OCI-LY7 (cell line): ENCODE measurements around the gene GRID1.

Experiments
- CTCF ChIP-seq: fragments of 200-600 bp; sonication (generic); conservative IDR thresholded peaks from 2 replicates; pipeline ENCODE4 v1.5.1; 2014; ENCODE audit warnings: mild to moderate bottlenecking, antibody characterized with exemption, low read length, moderate library complexity, mixed read lengths
- EZH2phosphoT487 ChIP-seq: fragments of 200-600 bp; sonication (generic); IDR thresholded peaks from 2 replicates; pipeline ENCODE4 v1.6.1; 2018; ENCODE audit warnings: low read depth, borderline replicate concordance, mild to moderate bottlenecking, mixed run types, antibody characterized with exemption, low read length, moderate library complexity, mixed read lengths

GRCh38 chr10:86105181-86105580, 261.4 kb downstream of the GRID1 start:
- TF ChIP-seq CTCF (no peak), EZH2phosphoT487 (no peak)
